Pancreas (tissue), 10 donors: ENCODE data around the gene ALKBH5. TPM values are rescaled to one million over a fixed set of nuclear protein-coding genes. Genes with fewer than 3 reads are reported as not detected.
A peak's percentile ranks its signal among the peaks of the same experiment; 100 is the strongest.

Source experiments
- ATAC-seq, 4 donors: fragments of 200-7000 bp; cut with Tn5 transposase; one replicate each; pipeline versions ENCODE4 v1.8.0 to v1.9.1; 2020; ENCODE audit warnings: mild to moderate bottlenecking in 4 of 4, moderate library complexity in 4 of 4
- DNase-seq, 6 donors: peaks; one replicate each; pipeline ENCODE4 v3.0.0-alpha.2; 2020
- FAIRE-seq: peaks from 2 replicates; lab custom pipeline; 2012; peaks lifted over from hg19 to GRCh38; lab: Jason Lieb, UNC
- H3K27ac ChIP-seq, 4 donors: fragments of 200-600 bp; sonication (generic); 1 replicate in 3 of 4; 2 replicates in 1 of 4; pipeline versions ENCODE4 v1.5.0 to v1.8.0; 2020
- H3K27me3 ChIP-seq, 4 donors: fragments of 200-600 bp; one replicate each; pipeline ENCODE4 v1.8.0; 2021
- H3K36me3 ChIP-seq, 3 donors: fragments of 200-600 bp; sonication (generic) in 1 of 3; one replicate each; pipeline versions ENCODE4 v1.5.0 to v1.8.0; 2020 to 2021
- H3K4me1 ChIP-seq, 3 donors: fragments of 200-600 bp; one replicate each; pipeline ENCODE4 v1.8.0; 2021
- H3K4me3 ChIP-seq, 4 donors: fragments of 200-600 bp; sonication (generic) in 2 of 4; one replicate each; pipeline versions ENCODE4 v1.5.0 to v1.8.0; 2020 to 2021
- H3K9me3 ChIP-seq, 4 donors: fragments of 200-600 bp; one replicate each; pipeline ENCODE4 v1.8.0; 2021
- WGBS, 2 donors: extraction: QIAGEN DNeasy Blood & Tissue Kit; methylation state at CpG; one replicate each; pipeline ENCODE4 v1.1.7; 2013; 5-methylcytosine and 5-hydroxymethylcytosine counted together
- intact Hi-C, 3 donors: fragments of 100-400 bp; cut with DNase I; formaldehyde crosslinking; loops; one replicate each; pipeline versions ENCODE4 v1.11.1 to v1.14.2; 2022
- polyA plus RNA-seq, 2 donors: library from polyadenylated mRNA; stranded (reverse); fragments of 200-250 nt; gene quantifications; one replicate each; pipeline ENCODE4 v1.2.3, GENCODE V29; 2013
- total RNA-seq, 6 donors: library from RNA; stranded (reverse); fragmentation: NEBNext Ultra II Directional in 4 of 6; extraction: Animal tissue kit (Norgen Biotek cat#: 25700) in 4 of 6; gene quantifications; one replicate each; pipeline versions ENCODE4 v1.2.1 to v1.2.4, GENCODE V29; 2021 to 2023
- TF ChIP-seq, protein P1 (sequence below), 4 donors: fragments of 200-600 bp; sonication (generic) in 3 of 4; IDR thresholded peaks; one replicate each; pipeline versions ENCODE4 v1.5.0 to v1.8.0; 2021; ENCODE audit warnings: antibody characterized with exemption in 4 of 4
- donor health status: healthy with polysubstance abuse.
- donor health status: DM: no; HTN: no; CAD: no; lungs with moderate emphysema.
- donor health status: DM: no; HTN: no; CAD: no.
- donor health status: control.
- donor health status: control.
- donor health status: Bipolar disorder and iron deficiency.
- donor health status: DM: yes; HTN: yes; CAD: no.
- donor health status: DM: no; HTN: no; CAD: no.
- donor health status: DM: no; HTN: no; CAD: no.
- donor health status: DM: yes; HTN: yes; CAD: no.

ALKBH5 gene
- total and polyA plus RNA-seq, 8 donors = 14.2 to 49.6 (median 40.2) TPM

DNA sequence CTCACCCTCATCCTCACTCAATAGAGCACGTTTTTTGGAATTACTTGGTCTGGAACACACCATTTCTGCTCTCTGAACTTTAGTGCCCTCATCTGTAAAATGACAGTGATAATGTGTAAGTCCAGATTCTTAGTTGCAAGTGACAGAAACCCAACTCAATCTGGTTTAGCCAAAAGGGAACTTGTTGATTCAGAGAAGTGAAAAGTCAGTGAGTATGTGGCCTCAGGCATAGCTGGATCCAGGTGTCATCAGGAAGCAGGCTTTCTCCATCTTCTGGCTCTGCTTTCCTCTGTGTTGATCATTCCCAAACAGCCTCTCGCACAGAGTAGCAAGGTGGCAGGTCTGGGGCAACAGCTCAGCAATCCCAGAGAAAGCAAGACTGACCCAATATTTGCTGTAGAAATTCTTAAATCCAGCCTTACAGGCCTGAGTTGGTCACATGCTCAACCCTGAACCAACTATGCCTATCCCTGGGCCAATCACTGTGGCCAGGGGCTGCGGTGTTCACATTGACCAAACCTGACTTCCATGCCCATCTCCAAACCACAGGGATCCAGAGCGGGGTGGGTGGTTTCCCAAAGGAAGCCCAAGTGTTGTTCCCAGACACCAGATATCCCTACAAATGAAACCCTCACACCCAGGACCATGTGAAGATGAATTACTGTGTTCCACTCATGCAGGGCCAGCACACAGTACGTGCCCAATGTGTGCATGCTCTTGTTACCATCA, 23.3 kb upstream of the ALKBH5 start:
- TF ChIP-seq, protein P1, sequence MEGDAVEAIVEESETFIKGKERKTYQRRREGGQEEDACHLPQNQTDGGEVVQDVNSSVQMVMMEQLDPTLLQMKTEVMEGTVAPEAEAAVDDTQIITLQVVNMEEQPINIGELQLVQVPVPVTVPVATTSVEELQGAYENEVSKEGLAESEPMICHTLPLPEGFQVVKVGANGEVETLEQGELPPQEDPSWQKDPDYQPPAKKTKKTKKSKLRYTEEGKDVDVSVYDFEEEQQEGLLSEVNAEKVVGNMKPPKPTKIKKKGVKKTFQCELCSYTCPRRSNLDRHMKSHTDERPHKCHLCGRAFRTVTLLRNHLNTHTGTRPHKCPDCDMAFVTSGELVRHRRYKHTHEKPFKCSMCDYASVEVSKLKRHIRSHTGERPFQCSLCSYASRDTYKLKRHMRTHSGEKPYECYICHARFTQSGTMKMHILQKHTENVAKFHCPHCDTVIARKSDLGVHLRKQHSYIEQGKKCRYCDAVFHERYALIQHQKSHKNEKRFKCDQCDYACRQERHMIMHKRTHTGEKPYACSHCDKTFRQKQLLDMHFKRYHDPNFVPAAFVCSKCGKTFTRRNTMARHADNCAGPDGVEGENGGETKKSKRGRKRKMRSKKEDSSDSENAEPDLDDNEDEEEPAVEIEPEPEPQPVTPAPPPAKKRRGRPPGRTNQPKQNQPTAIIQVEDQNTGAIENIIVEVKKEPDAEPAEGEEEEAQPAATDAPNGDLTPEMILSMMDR (IDR thresholded peaks at IDR 0.05) = no peak
- FAIRE-seq (no peak), DNase-seq (no peak), ATAC-seq (no peak)
- WGBS, 2 donors = 85 to 94% methylated on average over 5 of the region's 5 CpGs
- no peak overlapping the region for H3K4me3 ChIP-seq
- no peaks in the 10 kb centered on the region for H3K36me3 ChIP-seq
- H3K4me1 ChIP-seq = peaks cover 0 to 4% (median 4%) of the 10 kb centered on the region in 3 donors
- no peaks in the 10 kb centered on the region for H3K9me3 ChIP-seq
- H3K27me3 ChIP-seq = no peaks in the 10 kb centered on the region
- intact Hi-C loops = no loop called here
- H3K27ac ChIP-seq = no peak overlapping the region

DNA sequence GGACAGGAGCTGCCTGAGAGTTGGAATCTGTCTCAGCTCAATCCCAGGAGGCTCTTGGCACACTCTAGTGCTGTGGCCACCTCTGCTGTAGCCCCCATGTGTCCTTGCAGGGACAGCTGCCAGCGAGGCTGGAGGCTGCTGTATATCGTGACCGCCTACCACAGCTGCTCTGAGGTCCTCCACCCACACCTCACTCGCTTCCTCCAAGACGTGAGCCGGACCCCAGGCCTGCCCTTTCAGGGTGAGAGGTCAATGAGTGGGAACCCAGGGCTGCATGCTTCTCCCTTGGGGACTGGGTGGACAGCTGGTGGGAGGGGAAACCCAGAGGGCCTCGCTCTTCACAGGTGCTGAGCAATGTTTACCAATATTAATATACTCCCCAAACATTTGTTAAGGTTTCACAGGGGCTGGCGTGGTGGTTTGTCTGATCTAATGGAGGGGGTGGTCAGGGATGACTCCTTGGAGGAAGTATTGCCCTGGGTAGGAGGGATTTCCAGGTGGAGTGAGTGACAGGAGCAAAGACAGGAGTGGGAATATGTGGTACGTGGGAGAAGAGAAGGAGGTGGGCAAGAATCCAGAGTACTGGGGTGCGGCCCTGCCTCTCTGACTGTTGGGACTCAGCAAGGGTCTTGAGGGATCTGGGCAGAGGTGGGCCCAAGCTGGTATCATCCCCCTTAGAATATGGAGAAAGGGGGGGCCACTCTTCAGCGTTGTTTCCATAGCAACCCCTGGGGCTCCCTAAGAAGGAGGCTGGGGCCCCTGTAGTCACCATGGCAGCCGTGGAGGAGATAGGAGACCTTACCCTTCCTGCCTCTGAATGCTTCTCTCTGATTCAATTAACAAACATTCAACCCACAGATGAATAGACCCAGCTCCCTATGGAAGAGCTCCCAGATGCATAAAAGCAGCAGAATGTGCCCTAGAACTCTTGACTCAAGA, 22.2 kb upstream of the ALKBH5 start:
- Histone ChIP-seq H3K4me1 (peaks cover 0 to 4% (median 4%) of the 10 kb centered on the region in 3 donors), H3K27ac (no peak overlapping the region), H3K4me3 (no peak overlapping the region), H3K9me3 (no peaks in the 10 kb centered on the region), H3K36me3 (no peaks in the 10 kb centered on the region), H3K27me3 (no peaks in the 10 kb centered on the region)
- TF ChIP-seq, protein P1 (IDR thresholded peaks at IDR 0.05) = no peak
- DNase-seq = no peak
- 75 to 76% methylated on average over 12 of the region's 12 CpGs for WGBS, 2 donors
- no peak for ATAC-seq
- intact Hi-C loops = no loop called here
- FAIRE-seq = no peak

DNA sequence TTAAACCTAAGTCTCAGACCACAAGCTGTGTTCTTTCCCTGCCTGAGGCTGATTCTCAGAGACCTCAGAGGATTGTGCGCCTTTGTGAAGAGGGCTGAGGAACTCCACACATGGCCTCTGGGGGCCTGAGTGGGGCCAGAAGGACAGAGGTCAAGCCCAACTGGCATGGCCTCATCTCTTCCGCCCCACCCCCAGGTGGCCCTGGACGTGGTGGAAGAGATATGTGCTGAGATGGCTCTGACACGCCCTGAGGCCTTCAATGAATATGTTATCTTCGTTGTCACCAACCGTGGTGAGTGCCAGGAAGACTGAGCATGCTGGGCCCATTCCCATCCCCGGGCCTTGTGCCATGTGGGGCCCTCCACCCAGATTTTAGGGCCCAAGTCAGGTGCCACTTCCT, 20.1 kb upstream of the ALKBH5 start:
- Histone ChIP-seq H3K27ac (no peak overlapping the region), H3K36me3 (no peaks in the 10 kb centered on the region), H3K4me3 (no peak overlapping the region), H3K27me3 (no peaks in the 10 kb centered on the region), H3K4me1 (peaks cover 0 to 2% (median 2%) of the 10 kb centered on the region in 3 donors), H3K9me3 (no peaks in the 10 kb centered on the region)
- DNase-seq = no peak
- no peak for ATAC-seq
- TF ChIP-seq, protein P1 (IDR thresholded peaks at IDR 0.05) = no peak
- intact Hi-C loops = no loop called here
- WGBS, 2 donors = 75 to 83% methylated on average over 7 of the region's 7 CpGs
- FAIRE-seq = no peak

DNA sequence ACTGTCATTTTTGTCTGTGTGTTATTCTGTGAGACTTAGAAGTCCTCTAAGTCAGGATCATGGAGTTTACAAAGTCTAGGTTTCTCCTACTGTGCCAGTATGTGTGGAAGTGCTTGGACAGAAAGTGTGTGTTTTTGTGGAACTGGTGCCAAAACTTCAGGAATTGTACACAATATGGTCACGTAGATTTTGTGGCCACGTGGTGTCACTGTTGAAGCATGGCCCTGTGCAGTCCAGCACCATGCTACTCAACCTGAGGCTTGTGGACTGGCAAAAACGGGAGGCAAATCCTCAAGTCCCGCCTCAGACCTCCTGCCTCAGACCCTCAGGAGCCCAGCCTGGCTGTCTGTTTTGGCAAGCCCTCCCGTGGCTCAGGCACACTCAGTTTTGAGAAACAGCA, 16.7 kb upstream of the ALKBH5 start:
- no peak for FAIRE-seq
- WGBS, 2 donors = 47 to 48% methylated on average over 5 of the region's 5 CpGs
- Histone ChIP-seq H3K4me1 (no peaks in the 10 kb centered on the region), H3K27me3 (no peaks in the 10 kb centered on the region), H3K4me3 (no peak overlapping the region), H3K27ac (no peak overlapping the region), H3K9me3 (no peaks in the 10 kb centered on the region), H3K36me3 (no peaks in the 10 kb centered on the region)
- intact Hi-C loops = no loop called here
- no peak for DNase-seq
- TF ChIP-seq, protein P1 (IDR thresholded peaks at IDR 0.05) = no peak
- peak; percentile 28 to 74 (median 62) for ATAC-seq
